C1 segment of cervical spinal cord (tissue), 14 donors: ENCODE results near the gene FMN2.

Source experiments
- DNase-seq, 14 donors: peaks; one replicate each; lab custom pipeline; 2025; lab: John Stamatoyannopoulos, UW

FMN2 gene

GRCh38 chr1:240096974-240097373, 5.3 kb downstream of the FMN2 start:
- DNase-seq = no peak

DNA sequence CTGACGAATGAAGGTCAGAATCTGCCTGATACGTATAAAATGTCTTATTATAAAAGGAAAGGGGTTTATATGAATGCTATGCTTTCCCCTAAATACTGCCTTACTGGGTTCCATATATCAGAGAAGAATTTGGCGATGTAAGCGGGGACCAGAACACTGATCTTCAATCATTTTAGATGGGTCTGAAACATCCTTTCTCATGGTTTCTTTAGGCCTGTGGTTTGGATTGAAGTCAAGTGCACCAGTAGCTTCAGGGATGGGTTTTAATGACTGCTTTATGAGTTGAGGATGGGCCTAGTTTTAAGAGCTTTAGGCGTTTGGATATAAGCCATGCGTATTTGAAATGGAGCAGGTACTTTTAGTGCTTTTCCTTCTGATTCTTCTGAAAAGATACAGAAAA, 6.9 kb downstream of the FMN2 start:
- no peak for DNase-seq

DNA sequence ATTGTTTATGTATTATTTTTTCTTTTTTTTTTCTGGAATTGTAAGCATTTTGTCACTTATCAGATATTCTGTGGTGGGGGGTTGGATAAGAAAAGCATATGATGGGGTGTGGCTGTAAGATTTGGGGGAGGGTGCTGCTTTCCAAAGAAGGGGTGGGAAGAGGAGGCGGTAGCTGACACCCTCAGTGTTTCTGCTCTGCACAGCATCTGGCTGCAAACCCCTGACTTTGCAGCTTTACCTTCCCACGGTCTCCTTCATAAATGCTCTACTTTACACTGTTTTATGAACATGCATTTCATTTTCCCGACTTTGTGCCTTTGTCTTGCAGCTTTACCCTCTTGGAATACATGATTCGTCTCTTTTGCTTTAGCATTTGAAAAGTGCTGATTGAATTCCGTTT, 7.6 kb downstream of the FMN2 start:
- DNase-seq = no peak

DNA sequence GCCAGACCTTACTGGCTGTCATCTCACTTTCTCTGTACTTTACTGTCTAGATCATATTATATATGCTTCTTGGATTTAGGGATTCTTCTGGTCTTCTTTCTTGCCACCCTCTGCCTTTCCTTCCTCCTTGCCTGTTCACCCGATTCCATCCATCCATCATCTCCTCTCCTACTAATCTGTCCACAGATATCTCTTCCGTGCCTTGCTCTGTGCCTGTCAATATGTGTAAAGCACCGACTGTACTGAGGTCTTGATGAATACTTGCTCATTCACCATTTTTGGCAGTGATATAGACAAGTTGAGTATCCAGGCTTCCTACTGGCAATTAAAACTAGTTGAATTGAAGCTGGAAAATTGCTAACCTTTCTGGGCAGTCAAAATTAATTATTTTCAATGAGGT, 8.1 kb downstream of the FMN2 start:
- DNase-seq = no peak

GRCh38 chr1:240100371-240100934, 8.8 kb downstream of the FMN2 start:
- no peak for DNase-seq

- DNase-seq = no peak
These were observed 9.6 kb downstream of the FMN2 start for GRCh38 chr1:240101306-240101705.

- DNase-seq = no peak
These were observed 10.1 kb downstream of the FMN2 start for GRCh38 chr1:240101737-240102136.

GRCh38 chr1:240104672-240105071, 13.0 kb downstream of the FMN2 start:
- no peak for DNase-seq

- no peak for DNase-seq
These were observed 15.5 kb downstream of the FMN2 start for GRCh38 chr1:240107058-240107684.

DNA sequence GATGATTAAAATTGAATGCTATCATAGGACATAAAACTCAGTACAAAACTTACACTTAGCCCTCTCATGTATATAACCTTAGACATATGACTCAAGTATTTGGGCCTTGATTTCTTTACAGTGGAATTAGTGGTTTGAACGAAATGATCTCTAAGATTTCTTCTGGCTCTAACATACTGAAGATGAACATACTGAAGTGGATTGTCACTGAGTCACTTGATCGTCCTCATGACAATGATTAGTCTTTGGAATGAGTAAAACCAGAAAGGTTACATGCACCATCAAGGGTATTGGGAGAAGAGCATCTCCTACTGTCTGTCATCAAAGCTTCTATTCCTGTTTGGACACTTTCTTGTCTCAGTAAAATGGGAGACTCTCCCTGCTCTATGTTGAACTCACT, 17.4 kb downstream of the FMN2 start:
- no peak for DNase-seq

DNA sequence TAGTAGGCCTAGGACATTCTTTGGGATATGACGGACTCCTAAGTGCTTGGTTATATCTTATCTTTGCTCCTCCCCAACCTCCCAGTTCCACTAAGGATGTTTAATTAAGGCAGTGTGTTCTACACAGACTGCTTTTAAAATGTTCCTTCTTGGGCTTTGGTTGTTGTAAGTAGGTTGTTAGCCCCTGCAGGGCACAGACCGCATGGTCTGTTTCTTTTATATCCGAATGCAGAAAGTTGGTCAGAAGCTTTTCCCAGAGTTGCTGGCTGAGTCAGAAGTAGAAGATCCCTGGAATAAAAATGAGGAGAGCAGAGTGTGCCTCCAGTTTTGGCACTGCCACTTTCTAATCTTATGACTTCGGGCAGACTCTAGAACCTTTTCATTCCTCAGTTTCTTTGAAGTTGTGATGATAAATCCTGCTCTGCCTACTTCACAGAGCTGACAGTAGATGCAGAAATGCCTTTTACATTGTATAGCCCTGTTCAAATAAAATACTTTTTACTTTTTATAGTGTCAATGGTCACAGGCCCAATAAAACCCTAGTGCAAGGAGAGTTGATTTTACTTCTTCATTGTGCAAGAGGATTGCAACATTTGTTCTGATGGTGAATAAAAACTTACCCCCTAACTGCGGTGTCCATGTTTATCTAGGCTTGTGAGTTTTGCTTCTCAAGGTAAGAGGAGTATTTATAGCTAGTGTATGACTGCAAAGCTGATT, 18.4 kb downstream of the FMN2 start:
- DNase-seq = peak in 6 of 14 donors; percentile 14 to 41 (median 30)

- no peak for DNase-seq
These were observed 19.9 kb downstream of the FMN2 start for GRCh38 chr1:240111558-240111957.

DNA sequence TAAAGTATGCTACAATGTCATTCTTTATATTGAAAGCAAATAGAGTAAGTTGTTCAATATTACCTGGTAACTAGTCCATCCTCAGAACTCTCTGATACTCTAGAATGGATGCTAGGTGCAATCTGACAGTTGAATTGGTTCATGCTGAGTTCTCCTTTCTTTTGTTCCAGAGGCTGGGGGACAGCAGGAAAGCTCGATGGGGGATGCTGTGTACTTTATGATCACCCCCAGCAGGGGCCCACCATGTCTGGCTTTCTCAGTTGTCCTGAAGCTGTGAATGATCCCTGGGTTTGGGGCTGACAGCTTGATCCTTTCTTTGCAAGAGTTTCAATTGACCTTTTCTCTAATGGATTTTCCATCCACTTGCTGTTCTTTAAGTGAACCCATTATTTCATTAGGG, 22.5 kb downstream of the FMN2 start:
- no peak for DNase-seq

- DNase-seq = no peak
These were observed 24.1 kb downstream of the FMN2 start for GRCh38 chr1:240115831-240116230.

DNA sequence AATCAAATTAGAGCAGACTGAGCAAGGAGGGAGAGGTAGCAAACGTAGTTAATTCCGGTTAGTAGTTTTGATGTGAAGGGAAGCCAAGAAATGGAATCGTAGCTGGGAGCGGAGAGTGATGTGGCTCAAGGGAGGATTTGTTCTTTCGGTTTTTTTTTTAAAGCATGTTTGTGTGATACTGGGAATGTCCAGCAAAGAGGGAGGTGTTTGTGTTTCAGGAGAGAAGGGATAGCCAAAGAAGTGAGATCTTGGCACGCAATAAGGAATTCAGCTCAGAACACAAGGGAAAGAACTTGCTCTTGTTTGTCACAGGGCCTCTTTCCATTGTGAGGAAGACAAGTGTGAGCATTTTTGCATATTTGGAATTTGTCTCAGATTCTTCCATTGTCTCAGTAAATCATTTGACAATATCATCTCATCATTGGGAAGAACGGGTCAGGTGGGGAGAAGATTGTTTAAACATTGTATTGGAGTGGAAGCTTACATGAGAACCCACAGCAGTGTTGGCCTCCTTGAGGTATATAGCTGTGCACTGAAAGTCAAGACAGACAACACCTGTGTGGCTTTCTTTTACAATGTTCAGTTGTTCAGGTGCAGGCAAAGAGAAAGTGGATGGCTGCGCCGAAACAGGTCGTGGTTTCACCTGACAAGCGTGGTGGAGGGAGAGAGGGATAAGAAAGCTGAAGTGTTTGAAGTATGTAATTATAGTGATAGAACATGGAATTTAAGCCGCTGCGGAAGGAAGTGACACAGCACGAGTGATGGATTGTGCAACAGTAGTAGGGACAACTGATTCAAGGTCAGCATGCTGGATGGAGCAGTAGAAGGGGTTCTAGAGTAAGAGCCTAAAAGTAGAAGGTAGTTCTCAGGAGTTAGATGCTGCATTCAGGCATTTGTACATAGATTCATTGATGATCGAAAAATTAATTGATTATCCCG, 25.4 kb downstream of the FMN2 start:
- no peak for DNase-seq

DNA sequence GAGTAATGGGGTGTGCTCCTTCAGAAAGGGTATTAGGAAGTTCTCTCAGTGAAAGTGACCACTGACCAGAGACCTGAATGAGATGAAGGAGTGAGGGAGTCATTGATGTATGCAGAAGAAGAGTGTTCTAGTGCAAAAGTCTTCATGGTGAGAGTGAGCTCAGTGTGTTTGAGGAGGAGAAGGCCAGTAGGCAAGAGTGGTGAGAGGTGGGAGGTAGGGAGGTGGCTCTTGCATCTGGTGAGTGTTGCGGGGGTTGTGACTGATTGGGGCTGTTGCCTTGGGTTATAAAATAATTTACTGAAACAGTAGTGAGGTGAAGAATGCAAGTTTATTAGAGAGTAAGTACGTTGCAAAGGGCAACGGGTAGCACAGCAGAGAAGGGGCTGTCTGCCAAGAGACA, 26.2 kb downstream of the FMN2 start:
- DNase-seq = no peak

- DNase-seq = peak in 9 of 14 donors; percentile 20 to 65 (median 43)
These were observed 31.2 kb downstream of the FMN2 start for GRCh38 chr1:240122639-240123613.

GRCh38 chr1:240126821-240127220, 35.1 kb downstream of the FMN2 start:
- peak in 1 of 14 donors; percentile 12 for DNase-seq

GRCh38 chr1:240128366-240128765, 36.7 kb downstream of the FMN2 start:
- no peak for DNase-seq

DNA sequence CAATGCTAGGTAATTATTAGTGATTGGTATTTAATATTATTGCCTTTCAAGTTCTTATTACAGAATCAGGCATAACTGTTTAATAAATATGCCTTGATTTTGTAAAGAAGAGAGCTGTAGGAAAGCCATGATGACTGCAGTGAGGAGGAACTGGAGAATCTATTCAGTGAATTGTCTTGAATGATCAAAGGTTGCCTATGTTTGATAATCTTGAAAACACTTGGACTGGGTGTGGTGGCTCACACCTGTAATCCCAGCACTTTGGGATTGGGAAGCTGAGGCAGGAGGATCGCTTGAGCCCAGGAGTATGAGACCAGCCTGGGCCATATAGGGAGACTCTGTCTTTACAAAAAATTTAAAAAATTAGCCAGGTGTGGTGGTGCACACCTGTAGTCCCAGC, 42.4 kb downstream of the FMN2 start:
- DNase-seq = no peak

DNA sequence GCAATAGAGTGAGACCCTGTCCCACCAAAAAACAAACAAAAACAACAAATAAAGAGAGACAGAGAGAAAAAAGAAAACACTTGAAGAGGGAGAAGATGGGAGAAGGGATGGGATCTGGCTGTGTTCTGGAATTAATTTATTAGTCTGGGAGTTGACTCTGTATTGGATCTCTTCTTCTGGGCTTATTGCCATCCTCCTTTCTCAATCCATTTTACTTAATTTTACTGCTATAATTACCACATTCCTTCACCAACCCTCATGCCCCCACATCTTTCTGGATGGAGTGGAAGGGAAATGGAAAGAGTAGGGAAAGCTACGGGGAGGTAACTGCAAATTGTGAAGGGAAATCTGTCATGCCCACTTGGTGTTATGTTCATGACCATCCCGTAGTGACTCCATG, 42.9 kb downstream of the FMN2 start:
- no peak for DNase-seq
